B cell (primary cell): ENCODE data around the gene APLP2.

ENCODE experiments used
- CTCF ChIP-seq: fragments of 200-600 bp; IDR thresholded peaks from one replicate; pipeline ENCODE4 v1.8.0; 2022; ENCODE audit warnings: antibody characterized with exemption, mild to moderate bottlenecking
- EZH2 ChIP-seq: IDR thresholded peaks from 2 replicates; pipeline ENCODE4 v1.6.1; 2012; ENCODE audit warnings: borderline replicate concordance, low read depth, mild to moderate bottlenecking, moderate library complexity, low read length; ENCODE audit not compliant: insufficient read depth, poor library complexity, severe bottlenecking

DNA sequence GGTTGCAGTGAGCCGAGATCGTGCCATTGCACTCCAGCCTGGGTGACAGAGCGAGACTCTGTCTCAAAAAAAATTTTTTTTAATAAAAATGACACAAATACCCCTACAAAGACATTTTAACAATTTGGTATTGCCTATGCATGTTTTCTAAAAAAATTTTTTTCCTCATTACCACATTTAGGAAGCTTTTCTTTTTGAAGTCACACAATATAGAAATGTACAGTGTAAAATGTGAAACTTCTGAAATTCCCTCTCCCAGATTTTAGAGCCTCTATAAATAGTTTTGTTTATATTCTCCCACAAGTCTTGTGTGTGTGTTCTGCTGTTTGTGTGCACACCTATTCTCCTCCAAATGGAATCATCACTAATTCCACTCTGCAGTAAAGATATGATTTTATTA is 97.5 kb downstream of the APLP2 start:
- TF ChIP-seq CTCF (no peak), EZH2 (no peak)
